GM19395 (cell line): ENCODE measurements around the gene RHOJ.

Experiments
- ATAC-seq: cut with Tn5 transposase; IDR thresholded peaks from one replicate; pipeline ENCODE4 v1.9.1; 2021; ENCODE audit warnings: mild to moderate bottlenecking, moderate library complexity; ENCODE audit not compliant: unreplicated experiment

RHOJ gene

GRCh38 chr14:63205044-63205575 is 867 bp downstream of the RHOJ start:
- ATAC-seq = no peak

- ATAC-seq = no peak
These were observed 1.6 kb downstream of the RHOJ start for GRCh38 chr14:63205866-63206265.

GRCh38 chr14:63209160-63209559 is 4.9 kb downstream of the RHOJ start:
- ATAC-seq = no peak

- no peak for ATAC-seq
These were observed 6.6 kb downstream of the RHOJ start for GRCh38 chr14:63210812-63211211.

- no peak for ATAC-seq
These were observed 8.0 kb downstream of the RHOJ start for GRCh38 chr14:63212209-63212608.

GRCh38 chr14:63212776-63213500 is 8.7 kb downstream of the RHOJ start:
- ATAC-seq = no peak

- no peak for ATAC-seq
These were observed 10.4 kb downstream of the RHOJ start for GRCh38 chr14:63214417-63215196.

GRCh38 chr14:63220526-63220925 is 16.3 kb downstream of the RHOJ start:
- no peak for ATAC-seq

GRCh38 chr14:63223596-63223995 is 19.4 kb downstream of the RHOJ start:
- no peak for ATAC-seq

- no peak for ATAC-seq
These were observed 20.0 kb downstream of the RHOJ start for GRCh38 chr14:63224196-63224595.

GRCh38 chr14:63228217-63228616 is 24.0 kb downstream of the RHOJ start:
- no peak for ATAC-seq

- ATAC-seq = no peak
These were observed 25.3 kb downstream of the RHOJ start for GRCh38 chr14:63229330-63230059.

GRCh38 chr14:63231766-63232165 is 27.5 kb downstream of the RHOJ start:
- no peak for ATAC-seq

GRCh38 chr14:63237791-63238190 is 33.5 kb downstream of the RHOJ start:
- ATAC-seq = no peak

GRCh38 chr14:63240221-63240620 is 36.0 kb downstream of the RHOJ start:
- no peak for ATAC-seq

- no peak for ATAC-seq
These were observed 36.9 kb downstream of the RHOJ start for GRCh38 chr14:63241096-63241495.

GRCh38 chr14:63243646-63244045 is 39.4 kb downstream of the RHOJ start:
- no peak for ATAC-seq

GRCh38 chr14:63245893-63246292 is 41.6 kb downstream of the RHOJ start:
- no peak for ATAC-seq

GRCh38 chr14:63248211-63248610 is 44.0 kb downstream of the RHOJ start:
- no peak for ATAC-seq

- ATAC-seq = no peak
These were observed 44.8 kb downstream of the RHOJ start for GRCh38 chr14:63249092-63249491.

- ATAC-seq = no peak
These were observed 53.1 kb downstream of the RHOJ start for GRCh38 chr14:63257299-63257698.
